Tongue (tissue), 2 donors: ENCODE results near the gene RPS17. TPM values are rescaled to one million over a fixed set of nuclear protein-coding genes. Genes with fewer than 3 reads are reported as not detected.

Experiments used
- DNase-seq: peaks from one replicate; pipeline ENCODE4 v3.0.0-alpha.2; 2015
- total RNA-seq: library from RNA; depleted of rRNA; stranded (reverse); fragments of >200 nt; gene quantifications from one replicate; pipeline ENCODE4 v1.2.3, GENCODE V29; 2014

The RPS17 gene
- 1,308 TPM for total RNA-seq

DNA sequence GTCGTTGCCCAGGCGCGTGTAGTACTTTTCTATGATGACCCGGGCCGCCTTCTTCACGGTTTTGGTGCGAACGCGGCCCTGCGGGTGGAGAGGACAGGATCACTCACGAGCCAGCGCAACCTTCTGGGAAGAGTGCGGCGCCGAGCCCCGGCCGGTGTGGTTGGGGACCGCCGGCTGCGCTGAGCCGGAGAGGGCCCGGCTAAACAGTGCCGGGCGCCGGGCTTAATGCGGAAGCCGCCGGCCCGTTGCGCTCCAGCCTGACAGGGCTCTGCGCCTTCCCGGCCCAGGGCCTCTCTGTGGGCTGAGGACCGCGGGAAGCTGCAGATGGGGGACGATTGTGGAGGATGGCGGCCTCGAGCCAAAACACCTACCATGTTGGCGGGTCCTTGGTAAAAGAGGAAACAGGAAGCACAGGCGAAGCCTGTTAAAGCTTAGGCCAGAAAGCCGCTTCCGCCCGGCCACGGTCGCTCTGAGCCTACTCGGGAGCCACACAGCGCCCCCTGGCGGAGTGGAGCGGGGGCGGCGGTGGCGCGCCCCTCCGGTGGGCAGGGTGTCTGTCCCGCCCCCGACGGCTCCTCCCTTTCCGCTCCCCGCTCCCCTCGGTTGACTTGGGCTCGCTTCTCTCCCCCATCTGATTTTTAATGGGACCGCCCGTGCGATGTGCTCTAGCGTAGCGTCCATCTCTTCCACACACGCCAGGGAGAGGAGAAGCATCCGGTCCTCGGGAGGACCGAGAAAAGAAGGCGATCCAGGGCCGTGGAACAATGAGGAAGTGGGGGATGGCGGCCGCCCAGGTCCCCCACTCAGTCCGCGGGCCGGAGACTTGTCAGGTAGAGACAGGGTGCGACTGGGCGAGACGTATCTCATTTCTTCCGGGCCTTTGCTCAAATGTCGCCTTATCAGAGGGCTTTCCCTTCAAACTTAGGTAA is at the start of gene RPS17:
Gene RPS17, minus strand, starts transcription at position 403 of the 929 bp plus-strand sequence. Its CDS starts 29 bp downstream, at position 374.
- DNase-seq = peak; percentile 98

DNA sequence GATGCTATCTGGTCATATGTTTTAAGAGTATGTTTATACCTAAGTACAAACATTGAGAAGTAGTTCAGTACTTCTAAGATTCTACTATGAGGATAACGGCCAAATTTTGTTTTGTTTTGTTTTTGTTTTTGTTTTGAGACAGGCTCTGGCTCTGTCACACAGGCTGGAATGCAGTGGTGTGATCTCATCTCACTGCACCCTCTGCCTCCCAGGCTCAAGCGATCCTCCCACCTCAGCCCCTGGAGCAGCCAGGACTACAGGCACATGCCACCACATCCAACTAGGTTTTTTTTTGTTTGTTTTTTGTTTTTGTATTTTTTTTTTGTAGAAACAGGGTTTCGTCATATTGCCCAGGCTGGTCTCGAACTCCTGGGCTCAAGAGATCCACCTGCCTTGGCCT is 47.5 kb upstream of the RPS17 start:
- no peak for DNase-seq

DNA sequence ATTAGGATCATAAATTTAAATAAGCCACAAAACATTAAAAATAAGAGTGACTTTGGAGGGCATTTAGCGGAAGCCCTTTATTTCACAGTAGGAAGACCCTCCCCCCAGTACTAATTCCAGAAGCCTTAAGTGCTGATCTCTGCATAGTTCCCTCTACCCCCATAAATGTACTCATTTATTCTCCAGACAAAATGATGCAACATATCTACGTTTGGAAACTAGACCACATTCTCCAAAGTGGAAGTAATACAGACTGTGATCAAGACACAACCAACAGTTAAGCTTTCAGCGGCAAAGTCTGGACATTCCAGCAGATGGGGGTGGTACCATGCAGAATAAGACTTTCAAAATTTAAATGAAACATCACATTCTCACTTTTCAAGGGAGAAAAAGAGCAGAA is 44.8 kb upstream of the RPS17 start:
- DNase-seq = no peak

- DNase-seq = no peak
These were observed 40.5 kb upstream of the RPS17 start for GRCh38 chr15:82580713-82581112.

- DNase-seq = no peak
These were observed 35.1 kb upstream of the RPS17 start for GRCh38 chr15:82575335-82575734.

GRCh38 chr15:82572986-82573385 is 32.7 kb upstream of the RPS17 start:
- no peak for DNase-seq

DNA sequence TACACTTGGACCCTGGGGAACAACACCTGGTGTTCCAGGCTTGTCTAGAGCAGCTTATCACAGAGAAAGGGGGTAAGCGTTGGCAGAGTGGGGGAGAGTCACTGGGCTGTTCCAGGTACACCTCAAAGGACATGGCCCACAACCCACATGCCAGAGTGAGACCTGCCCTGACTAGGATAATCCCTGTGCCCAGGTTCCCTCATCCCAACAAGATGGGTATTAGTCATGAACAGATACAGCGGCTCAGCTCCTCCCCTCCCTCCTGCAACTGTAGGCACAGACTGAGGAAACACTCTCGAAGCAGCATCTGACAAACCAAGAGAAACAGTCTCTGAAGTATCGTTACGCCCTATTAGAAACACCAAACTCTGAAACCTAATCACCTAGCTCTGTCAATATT is 32.1 kb upstream of the RPS17 start:
- no peak for DNase-seq

DNA sequence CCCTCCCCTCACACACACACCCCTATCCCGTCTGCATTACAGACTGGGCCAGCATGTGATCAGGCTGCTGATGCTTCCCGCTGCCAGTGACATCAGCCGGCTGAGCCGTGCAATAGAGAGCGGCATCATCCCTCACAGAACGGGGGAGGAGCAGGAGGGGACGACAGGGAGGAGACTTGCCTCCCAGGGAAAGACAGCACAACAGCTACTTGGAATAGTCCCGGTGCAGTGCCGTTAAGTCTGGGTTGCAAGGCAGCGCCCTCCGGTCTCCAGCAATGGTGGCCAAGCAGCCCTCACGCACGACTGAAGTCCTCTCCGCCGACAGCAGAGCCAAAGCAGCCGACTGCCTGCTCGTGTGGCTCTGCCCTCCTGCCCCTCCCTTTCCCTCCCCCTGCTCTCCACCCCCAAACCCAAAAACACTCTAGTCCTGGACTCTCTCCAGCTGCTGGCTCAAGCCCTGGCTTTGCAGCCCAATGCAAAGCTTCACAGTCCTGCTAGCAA is 31.5 kb upstream of the RPS17 start:
- peak; percentile 83 for DNase-seq

- DNase-seq = no peak
These were observed 30.7 kb upstream of the RPS17 start for GRCh38 chr15:82570721-82571508.

GRCh38 chr15:82569834-82570233 is 29.6 kb upstream of the RPS17 start:
- no peak for DNase-seq

- DNase-seq = no peak
These were observed 28.7 kb upstream of the RPS17 start for GRCh38 chr15:82568986-82569385.

DNA sequence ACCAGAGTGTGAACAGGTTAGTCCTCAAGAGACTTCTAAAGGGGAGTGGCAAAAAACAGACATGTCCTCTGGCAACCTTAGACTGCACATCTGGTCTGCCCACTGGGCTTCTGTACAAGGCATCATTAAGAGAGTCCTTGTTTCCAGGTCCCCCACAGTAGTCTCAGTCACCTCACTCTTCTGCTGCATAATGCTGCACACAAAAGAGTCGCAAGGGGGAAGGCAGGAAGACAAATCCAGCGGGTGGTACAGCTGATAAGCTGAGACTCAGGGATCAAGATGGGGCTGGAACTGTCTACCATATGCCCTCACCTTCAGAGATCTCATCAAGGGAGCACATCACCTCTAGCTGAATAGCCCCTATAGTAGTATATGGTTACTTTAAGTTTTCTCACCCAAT is 27.4 kb upstream of the RPS17 start:
- DNase-seq = no peak

DNA sequence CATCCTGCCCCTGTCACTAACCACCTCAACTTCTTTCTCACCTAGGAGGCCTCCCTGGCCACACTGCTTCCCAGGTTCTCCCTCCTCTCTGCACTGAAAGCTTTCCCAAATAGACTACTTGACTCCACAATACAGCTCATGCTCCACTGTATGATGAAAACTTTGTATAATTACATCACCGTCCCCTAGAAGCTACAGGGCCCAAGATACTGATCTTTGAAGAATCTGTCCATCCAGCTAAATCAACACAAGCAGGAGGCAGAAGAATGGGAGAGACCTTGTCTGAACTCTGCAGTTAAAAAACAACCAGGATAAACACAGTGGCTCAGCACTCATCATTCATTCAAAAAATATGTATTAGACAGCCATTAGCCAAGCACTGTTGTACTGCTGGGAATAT is 26.4 kb upstream of the RPS17 start:
- DNase-seq = no peak

DNA sequence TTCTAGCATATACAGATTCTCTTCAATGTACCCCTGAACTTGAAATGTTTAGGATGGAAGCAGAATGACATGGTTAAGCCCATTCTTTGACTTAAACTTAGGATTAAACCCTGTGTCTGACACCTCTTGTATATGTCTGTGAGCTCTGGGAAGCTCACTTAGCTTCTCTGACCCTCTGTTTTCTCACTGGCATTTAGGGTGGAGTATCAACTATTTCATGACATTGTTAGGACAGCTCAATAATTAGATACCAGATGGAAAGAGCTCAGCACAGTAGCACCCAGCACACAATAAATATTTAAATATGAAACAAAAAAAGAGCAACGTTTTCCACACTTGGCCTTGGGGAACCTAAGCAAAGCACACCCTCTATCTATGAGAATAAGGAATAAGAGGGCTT is 18.2 kb upstream of the RPS17 start:
- no peak for DNase-seq

DNA sequence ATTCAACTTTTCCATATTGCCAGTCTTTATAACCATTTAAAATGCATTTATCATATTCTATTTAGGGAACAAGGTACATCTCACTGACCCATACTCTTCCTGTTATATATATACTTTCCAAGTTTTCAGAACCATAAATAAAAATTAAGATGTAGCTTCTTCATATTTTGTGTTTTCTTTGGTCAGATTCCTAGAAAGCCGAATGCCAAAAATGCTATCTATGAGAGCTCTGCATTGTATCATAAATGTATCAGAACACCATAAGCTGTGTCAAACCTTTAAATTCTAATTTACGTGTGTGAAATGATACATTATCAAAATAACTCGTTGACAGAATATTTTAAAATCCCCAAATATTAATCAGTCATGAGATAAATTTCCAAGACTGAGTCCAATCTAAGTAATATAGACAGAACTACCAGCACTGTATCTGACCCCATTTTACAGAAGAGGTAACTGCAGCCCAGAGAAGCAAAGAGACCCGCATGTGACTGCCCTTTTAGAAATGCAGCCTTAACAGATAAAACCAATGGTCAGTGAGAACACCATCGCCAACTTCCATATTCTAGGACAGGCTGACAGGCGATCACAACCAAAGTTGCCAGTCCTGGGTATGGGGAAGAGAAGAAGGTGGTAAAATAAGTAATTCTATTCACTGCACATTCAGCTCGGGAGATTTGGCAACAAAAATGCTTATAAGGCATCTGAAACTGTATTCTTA is 16.2 kb upstream of the RPS17 start:
- no peak for DNase-seq

DNA sequence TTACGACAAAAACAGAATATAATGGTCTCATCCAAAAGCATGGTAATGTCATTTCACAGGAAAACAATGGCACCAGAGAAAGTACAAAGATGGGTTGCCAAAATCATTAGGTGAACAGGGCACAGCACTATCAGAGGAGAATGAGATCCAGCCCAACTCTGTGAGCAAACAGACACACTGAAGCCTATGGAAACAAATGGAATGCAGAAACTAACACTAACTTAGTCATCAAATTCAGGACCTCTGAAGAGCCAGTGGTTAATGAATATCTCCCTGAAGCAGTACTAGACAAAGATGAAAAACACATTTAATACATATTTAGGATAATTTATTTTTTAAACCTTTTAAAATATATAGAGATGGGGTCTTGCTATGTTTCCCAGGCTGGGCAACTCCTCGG is 14.6 kb upstream of the RPS17 start:
- no peak for DNase-seq

GRCh38 chr15:82554351-82554750 is 14.1 kb upstream of the RPS17 start:
- no peak for DNase-seq

- no peak for DNase-seq
These were observed 13.6 kb upstream of the RPS17 start for GRCh38 chr15:82553846-82554245.

DNA sequence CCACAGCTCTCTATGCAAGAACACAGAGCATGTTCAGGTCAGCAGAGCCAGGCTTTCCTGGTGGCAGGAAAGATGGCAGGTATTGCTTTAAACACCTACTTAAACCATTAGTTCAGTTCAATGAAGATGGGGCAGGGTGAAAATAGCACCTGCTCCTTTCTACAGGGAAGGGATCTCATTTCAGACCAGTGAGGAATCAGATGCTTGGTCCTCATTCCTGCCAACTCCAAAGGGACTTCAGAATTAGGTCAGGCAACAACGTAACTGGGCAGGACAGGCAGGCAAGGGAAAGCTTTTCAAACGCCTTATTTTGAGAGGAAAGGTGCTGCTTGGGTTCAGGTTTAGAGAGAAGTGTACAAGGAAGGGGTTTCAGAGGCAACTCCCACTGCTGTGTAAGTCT is 12.6 kb upstream of the RPS17 start:
- DNase-seq = no peak

- DNase-seq = no peak
These were observed 11.5 kb upstream of the RPS17 start for GRCh38 chr15:82551646-82552247.

DNA sequence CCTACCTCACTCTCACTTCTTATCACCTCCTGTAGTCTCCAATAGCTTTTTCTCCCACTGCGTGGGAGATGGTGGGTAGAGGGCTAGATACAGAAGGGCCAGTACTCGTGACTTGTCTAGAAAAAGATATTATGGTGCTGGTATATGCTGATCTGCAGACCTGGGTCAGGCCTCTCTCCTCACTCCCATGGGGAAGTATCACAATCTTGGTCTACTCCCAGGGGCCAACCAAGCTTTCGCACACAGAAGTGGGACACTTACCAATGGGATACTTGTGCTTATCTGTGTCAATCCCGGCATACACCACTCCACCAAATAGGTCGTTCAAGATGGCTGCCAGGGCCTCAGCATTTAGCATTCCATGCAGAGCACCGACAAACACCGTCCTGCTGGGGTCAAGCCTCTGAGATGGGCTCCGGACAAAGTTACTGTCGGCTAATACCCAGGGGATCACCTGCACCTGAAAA is 9.0 kb upstream of the RPS17 start:
- no peak for DNase-seq

DNA sequence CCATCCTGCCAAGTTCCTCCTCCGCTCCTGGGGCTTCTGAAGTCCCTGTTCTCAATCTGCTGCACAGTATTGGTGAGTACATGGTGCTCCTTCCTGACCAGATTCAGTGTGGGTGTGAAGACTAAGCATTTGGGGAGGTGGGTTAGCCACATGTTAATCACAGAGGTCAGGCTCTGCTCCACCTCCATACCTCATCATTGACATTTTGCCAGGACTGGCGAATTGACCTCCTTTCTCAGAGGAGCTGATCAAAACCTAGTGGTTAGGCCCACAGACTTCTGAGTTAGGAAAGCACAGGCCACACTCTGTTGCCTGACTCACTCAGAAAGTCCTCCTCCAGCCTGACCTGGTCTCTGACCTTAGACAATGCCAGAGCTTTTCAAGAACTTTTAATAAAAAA is 8.4 kb upstream of the RPS17 start:
- no peak for DNase-seq
